PC-9 (cell line): ENCODE results near the gene HELT. TPM values are rescaled to one million over a fixed set of nuclear protein-coding genes. Genes with fewer than 3 reads are reported as not detected.

Experiments
- BruUV-seq: library from RNA; stranded (reverse); fragments of 400-500 nt; replicated peaks from 2 replicates; lab custom pipeline; 2021; lab: Mats Ljungman, UMichigan
- CTCF ChIA-PET: fragments of 300-600 bp; sonication (Branson Sonifier 250); formaldehyde crosslinking; loops from one replicate; lab custom pipeline; 2022; ENCODE audit warnings: antibody characterized with exemption; lab: Charles Lee
- POLR2A ChIA-PET: fragments of 300-600 bp; sonication (Branson Sonifier 250); formaldehyde crosslinking; loops from one replicate; lab custom pipeline; 2022; ENCODE audit warnings: antibody characterized with exemption; ENCODE audit not compliant: unreplicated experiment; lab: Charles Lee
- DNase-seq, 2 experiments: peaks; one replicate each; pipeline versions ENCODE4 v3.0.0 to v3.0.0-alpha.2; 2015 to 2022; ENCODE audit warnings: mixed read lengths in 1 of 2
- H2AFZ ChIP-seq: fragments of 200-600 bp; sonication (generic); 2 replicates; pipeline ENCODE4 v1.8.1; 2017; ENCODE audit warnings: antibody characterized with exemption
- H3F3A ChIP-seq: fragments of 200-600 bp; sonication (generic); 2 replicates; pipeline ENCODE4 v1.8.1; 2017; ENCODE audit warnings: antibody characterized with exemption, mild to moderate bottlenecking, low read depth; ENCODE audit not compliant: insufficient read depth
- H3K27ac ChIP-seq: fragments of 200-600 bp; sonication (generic); 2 replicates; pipeline ENCODE4 v1.6.1; 2016; ENCODE audit warnings: mixed run types
- H3K27me3 ChIP-seq: fragments of 200-600 bp; sonication (generic); 2 replicates; pipeline ENCODE4 v1.6.1; 2016; ENCODE audit warnings: low read depth, mixed run types; ENCODE audit not compliant: insufficient read depth
- H3K36me3 ChIP-seq: fragments of 200-600 bp; sonication (generic); 2 replicates; pipeline ENCODE4 v1.6.1; 2016; ENCODE audit warnings: low read depth, mixed run types
- H3K4me1 ChIP-seq: fragments of 200-600 bp; sonication (generic); replicated peaks from 2 replicates; pipeline ENCODE4 v1.6.1; 2016; ENCODE audit warnings: mixed run types; ENCODE audit not compliant: insufficient read depth
- H3K4me2 ChIP-seq: fragments of 200-600 bp; sonication (generic); 2 replicates; pipeline ENCODE4 v1.6.1; 2017; ENCODE audit warnings: mixed run types
- H3K4me3 ChIP-seq: fragments of 200-600 bp; sonication (generic); 2 replicates; pipeline ENCODE4 v1.6.1; 2016; ENCODE audit warnings: mixed run types
- H3K79me2 ChIP-seq: fragments of 200-600 bp; sonication (generic); 2 replicates; pipeline ENCODE4 v1.6.1; 2017; ENCODE audit warnings: low read depth, mixed run types
- H3K9me2 ChIP-seq: fragments of 200-600 bp; sonication (generic); 2 replicates; pipeline ENCODE4 v1.8.1; 2017; ENCODE audit warnings: mild to moderate bottlenecking; ENCODE audit not compliant: insufficient read depth
- H3K9me3 ChIP-seq: fragments of 200-600 bp; sonication (generic); 2 replicates; pipeline ENCODE4 v1.8.1; 2016; ENCODE audit warnings: low read depth; ENCODE audit not compliant: insufficient read depth
- H4K20me1 ChIP-seq: fragments of 200-600 bp; sonication (generic); 2 replicates; pipeline ENCODE4 v1.8.1; 2017; ENCODE audit not compliant: insufficient read depth
- CTCF ChIP-seq: fragments of 200-600 bp; sonication (generic); conservative IDR thresholded peaks from 2 replicates; pipeline ENCODE4 v1.6.1; 2017; ENCODE audit warnings: mixed run types, antibody characterized with exemption, mild to moderate bottlenecking, moderate library complexity
- EZH2 ChIP-seq: fragments of 200-600 bp; sonication (generic); IDR thresholded peaks from 2 replicates; pipeline ENCODE4 v1.8.0; 2017; ENCODE audit warnings: antibody characterized with exemption, low read depth
- intact Hi-C: fragments of 100-400 bp; cut with micrococcal nuclease; formaldehyde crosslinking; loops from one replicate; pipeline ENCODE4 v1.10.0; 2022; ENCODE audit not compliant: unreplicated experiment
- total RNA-seq: library from RNA; stranded (reverse); gene quantifications from 2 replicates; pipeline ENCODE4 v1.2.3, GENCODE V29; 2021

HELT gene
- total RNA-seq, 1 experiment from 2014 or later, result not detected

- Histone ChIP-seq H3K36me3 (no peaks in the 10 kb centered on the region), H3K4me1 (no peaks in the 10 kb centered on the region), H2AFZ (no peak overlapping the region), H4K20me1 (no peaks in the 10 kb centered on the region), H3K27ac (no peak overlapping the region), H3F3A (no peaks in the 10 kb centered on the region), H3K79me2 (no peaks in the 10 kb centered on the region), H3K9me2 (no peaks in the 10 kb centered on the region), H3K4me3 (no peak overlapping the region), H3K27me3 (no peaks in the 10 kb centered on the region), H3K9me3 (no peaks in the 10 kb centered on the region), H3K4me2 (no peak overlapping the region)
- intact Hi-C loops, result loop anchor here (5.0 to 10.0 kb wide), 2 partner anchors 155 to 232 kb away; partner anchors contain the start of gene ACSL1
- no peak for DNase-seq
- BruUV-seq, result no TSS peak
- no peak for TF ChIP-seq EZH2
- TF ChIP-seq CTCF, result no peak
- POLR2A ChIA-PET, result interaction anchor here (0.7 kb wide), 1 partner anchor 1058 kb away, joined by 6 read pairs; no protein-coding TSS in a partner anchor
- CTCF ChIA-PET, result no interaction called here
These were observed 38.7 kb upstream of the HELT start for GRCh38 chr4:184979461-184980124.

GRCh38 chr4:184980261-184980660 is 38.0 kb upstream of the HELT start:
- Histone ChIP-seq H3K4me1 (no peaks in the 10 kb centered on the region), H3K4me3 (no peak overlapping the region), H3K79me2 (no peaks in the 10 kb centered on the region), H3F3A (no peaks in the 10 kb centered on the region), H3K27ac (no peak overlapping the region), H3K9me2 (no peaks in the 10 kb centered on the region), H3K9me3 (no peaks in the 10 kb centered on the region), H3K36me3 (no peaks in the 10 kb centered on the region), H2AFZ (no peak overlapping the region), H3K4me2 (no peak overlapping the region), H3K27me3 (no peaks in the 10 kb centered on the region), H4K20me1 (no peaks in the 10 kb centered on the region)
- ChIA-PET CTCF (no interaction called here), POLR2A (no interaction called here)
- TF ChIP-seq CTCF (no peak), EZH2 (no peak)
- no TSS peak for BruUV-seq
- DNase-seq, result no peak
- intact Hi-C loops, result loop anchor here (5.0 to 10.0 kb wide), 2 partner anchors 155 to 233 kb away; partner anchors contain the start of gene ACSL1

- Histone ChIP-seq H3K36me3 (no peaks in the 10 kb centered on the region), H3K4me1 (no peaks in the 10 kb centered on the region), H3K9me3 (no peaks in the 10 kb centered on the region), H3K79me2 (no peaks in the 10 kb centered on the region), H3F3A (no peaks in the 10 kb centered on the region), H3K9me2 (no peaks in the 10 kb centered on the region), H2AFZ (no peak overlapping the region), H3K27me3 (no peaks in the 10 kb centered on the region), H3K27ac (no peak overlapping the region), H3K4me2 (no peak overlapping the region), H4K20me1 (no peaks in the 10 kb centered on the region), H3K4me3 (no peak overlapping the region)
- intact Hi-C loops, result loop anchor here (1.0 to 10.0 kb wide), 3 partner anchors 159 to 335 kb away; partner anchors contain the start of genes ACSL1, CASP3 and PRIMPOL
- BruUV-seq, result no TSS peak
- peak in 1 of 2 experiments; percentile 57 for DNase-seq
- ChIA-PET CTCF (interaction anchor here (0.6 to 0.7 kb wide), 3 partner anchors 249 to 1466 kb away, joined by 3 to 5 read pairs (median 3); no protein-coding TSS in a partner anchor), POLR2A (no interaction called here)
- no peak; the same call in 1 of the 2 replicates for TF ChIP-seq CTCF
- TF ChIP-seq EZH2, result no peak
These were observed 34.5 kb upstream of the HELT start for GRCh38 chr4:184983672-184984356.
